ENCODE results near the gene EPHA6.

EPHA6 gene

GRCh38 chr3:97277708-97278107 is 463.3 kb downstream of the EPHA6 start:
- DNase-seq (ENCODE audit: low read depth): no peak

- DNase-seq (ENCODE audit: low read depth): no peak
Measured at GRCh38 chr3:97278506-97278905, 464.1 kb downstream of the EPHA6 start.

- no peak for DNase-seq (ENCODE audit: low read depth)
Measured at GRCh38 chr3:97291901-97292300, 477.5 kb downstream of the EPHA6 start.

DNA sequence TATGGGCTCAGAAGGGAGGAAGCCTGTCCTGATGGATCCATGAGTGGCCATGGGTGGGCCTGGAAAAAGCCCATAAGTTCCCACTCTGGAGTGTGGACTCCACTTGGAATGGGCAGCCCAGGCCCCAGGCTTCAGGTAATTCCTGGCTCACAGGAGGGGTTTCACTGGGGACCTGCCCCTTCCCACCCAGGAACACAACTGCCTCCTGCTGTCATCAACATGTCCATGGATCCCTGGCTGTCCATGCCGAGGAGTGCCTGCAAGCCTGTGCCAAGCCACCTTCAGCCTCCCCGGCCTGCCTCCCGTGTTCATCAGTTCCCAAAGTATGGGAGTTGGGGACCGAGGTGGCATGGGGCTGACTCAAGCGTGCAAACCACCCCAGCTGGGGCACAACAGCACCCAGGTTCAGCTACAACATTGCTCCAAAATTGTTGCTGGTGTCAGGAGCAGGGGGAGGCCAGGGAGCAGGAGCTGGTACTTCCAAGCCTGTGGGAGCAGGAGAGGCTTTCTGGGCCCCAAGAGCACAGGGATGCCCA is 479.3 kb downstream of the EPHA6 start:
- no peak for DNase-seq (ENCODE audit: low read depth)

DNA sequence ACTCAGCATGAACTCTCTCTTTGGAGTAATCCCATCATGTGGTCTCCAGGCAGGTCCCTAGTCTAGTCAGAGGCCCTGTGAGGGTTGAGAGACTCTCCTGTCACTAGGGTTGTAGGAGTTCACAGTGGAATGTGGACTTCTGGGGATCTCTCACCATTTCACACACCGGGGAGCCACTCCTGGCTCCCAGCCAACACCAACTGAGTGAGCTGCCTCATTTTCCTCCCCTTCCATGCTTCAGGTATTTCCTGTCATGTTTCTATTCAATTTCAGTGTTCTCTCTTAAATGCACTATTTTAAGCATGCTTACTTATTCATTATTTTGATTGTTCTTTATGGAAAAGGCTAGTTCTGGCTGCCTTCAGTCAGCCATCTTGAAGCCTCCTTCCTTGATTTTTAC is 482.6 kb downstream of the EPHA6 start:
- no peak for DNase-seq (ENCODE audit: low read depth)

DNA sequence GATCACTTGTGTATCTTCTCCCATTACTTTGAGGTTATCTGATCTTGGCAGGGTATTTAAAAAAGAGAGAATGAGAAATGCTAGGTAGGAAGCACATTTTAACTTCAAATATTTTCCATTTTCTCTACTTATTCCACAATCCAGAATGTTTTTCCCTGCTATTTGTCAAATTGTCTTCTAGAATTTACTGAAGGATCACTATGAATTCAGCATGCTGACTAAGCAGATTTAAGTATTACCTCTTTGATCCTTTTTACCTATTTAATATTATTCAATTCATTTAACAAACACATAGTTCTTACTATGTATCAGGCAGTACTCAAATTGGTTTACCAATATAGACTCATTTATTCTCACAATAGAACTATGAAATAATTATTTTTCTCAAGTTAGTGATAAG is 486.7 kb downstream of the EPHA6 start:
- no peak for DNase-seq (ENCODE audit: low read depth)

- no peak for DNase-seq (ENCODE audit: low read depth)
Measured at GRCh38 chr3:97306226-97306625, 491.8 kb downstream of the EPHA6 start.

- no peak for DNase-seq (ENCODE audit: low read depth)
Measured at GRCh38 chr3:97338375-97338774, 524.0 kb downstream of the EPHA6 start.

- no peak for DNase-seq (ENCODE audit: low read depth)
Measured at GRCh38 chr3:97340940-97341339, 526.5 kb downstream of the EPHA6 start.

DNA sequence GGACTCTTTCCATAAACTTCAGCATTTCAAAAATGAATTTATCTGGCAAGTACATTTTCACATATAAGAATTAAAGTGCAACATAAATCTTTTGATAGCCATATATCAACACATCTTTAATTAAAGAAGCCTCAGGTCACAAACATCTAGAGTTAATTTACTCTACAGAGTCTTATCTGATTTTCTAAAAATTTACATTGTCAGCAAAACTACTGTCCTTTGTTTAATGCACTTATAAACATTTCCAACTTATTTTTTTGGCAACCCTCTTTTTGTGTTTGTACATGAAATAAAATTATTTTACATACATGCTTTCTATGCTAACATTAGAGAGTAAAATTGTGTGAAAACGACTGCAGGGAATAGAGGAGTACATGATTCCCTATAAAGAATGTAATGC is 533.4 kb downstream of the EPHA6 start:
- no peak for DNase-seq (ENCODE audit: low read depth)

- no peak for DNase-seq (ENCODE audit: low read depth)
Measured at GRCh38 chr3:97350971-97351370, 536.6 kb downstream of the EPHA6 start.

- no peak for DNase-seq (ENCODE audit: low read depth)
Measured at GRCh38 chr3:97353176-97353575, 538.8 kb downstream of the EPHA6 start.

GRCh38 chr3:97359977-97360376 is 545.6 kb downstream of the EPHA6 start:
- no peak for DNase-seq (ENCODE audit: low read depth)

DNA sequence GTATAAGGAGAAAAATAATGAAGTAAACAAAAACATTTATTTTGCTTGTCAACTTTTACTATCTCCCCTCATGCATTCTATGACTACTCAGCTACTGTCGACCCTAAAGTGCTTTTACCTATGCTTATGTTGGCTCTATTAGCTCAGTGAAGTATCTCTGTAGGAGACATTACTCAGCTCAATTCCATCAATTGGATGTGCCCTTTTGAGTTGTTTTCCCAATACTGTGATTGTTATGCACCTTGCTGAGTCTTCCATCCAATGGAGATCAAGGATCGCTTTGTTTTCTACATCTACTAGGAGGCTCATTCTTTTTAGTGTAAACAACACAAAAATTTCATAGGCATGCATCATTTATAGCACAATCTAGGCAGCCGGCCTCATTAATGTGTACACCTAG is 546.4 kb downstream of the EPHA6 start:
- no peak for DNase-seq (ENCODE audit: low read depth)

DNA sequence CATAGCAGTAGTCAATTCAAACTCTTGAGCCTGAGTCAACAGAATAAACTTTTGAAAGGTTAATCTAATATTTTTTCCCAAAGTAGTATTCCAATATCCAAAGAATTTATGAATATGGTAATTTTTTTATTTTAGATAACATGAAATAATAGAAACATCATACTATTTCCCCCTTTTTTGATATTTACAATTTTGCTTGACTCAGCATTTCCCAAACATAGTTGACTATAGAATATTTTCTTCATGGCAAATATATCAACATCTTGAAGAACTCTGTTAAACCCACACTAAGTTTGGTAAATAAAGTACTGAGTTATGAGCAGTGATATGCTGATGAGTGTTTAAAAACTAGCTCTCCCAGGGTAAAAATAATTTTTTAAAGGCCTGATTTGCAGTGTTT is 570.2 kb downstream of the EPHA6 start:
- DNase-seq (ENCODE audit: low read depth): no peak

DNA sequence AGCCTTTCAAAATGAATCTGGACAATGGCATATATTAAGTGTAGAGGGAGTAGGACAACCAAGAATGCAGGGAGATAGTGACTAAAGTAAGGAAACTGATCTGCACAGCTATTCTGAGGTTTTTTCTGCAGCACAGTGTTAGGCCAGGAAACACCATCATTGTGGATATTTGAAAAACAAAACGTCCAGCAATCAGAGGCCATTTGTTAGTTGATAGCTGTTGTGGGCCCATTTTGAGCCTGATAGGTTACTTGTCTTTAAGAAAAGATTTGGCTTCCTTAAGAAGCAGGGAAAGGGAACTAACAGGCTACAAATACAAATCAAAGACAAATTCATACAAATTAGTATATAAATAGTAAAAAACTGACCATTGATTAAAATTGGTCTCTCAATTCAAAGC is 574.4 kb downstream of the EPHA6 start:
- DNase-seq (ENCODE audit: low read depth): no peak

DNA sequence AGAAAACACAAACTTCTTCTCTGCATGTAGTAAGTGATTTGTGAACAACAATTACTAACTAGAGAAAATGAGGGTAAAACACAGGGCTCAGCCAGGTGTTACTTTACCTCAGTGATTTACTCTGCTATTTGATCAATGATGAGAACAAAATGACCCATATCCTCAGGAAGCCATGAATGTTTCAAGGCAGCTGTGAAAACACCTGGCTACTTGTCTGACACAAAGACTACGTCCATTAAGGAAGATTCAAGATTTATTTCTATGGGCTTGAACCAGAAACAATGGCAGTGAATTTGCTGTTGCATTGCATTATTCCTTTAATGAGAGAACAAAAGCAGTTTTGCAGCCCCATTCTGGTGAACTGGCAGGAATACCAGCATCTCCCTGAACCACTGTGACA is 575.5 kb downstream of the EPHA6 start:
- no peak for DNase-seq (ENCODE audit: low read depth)

DNA sequence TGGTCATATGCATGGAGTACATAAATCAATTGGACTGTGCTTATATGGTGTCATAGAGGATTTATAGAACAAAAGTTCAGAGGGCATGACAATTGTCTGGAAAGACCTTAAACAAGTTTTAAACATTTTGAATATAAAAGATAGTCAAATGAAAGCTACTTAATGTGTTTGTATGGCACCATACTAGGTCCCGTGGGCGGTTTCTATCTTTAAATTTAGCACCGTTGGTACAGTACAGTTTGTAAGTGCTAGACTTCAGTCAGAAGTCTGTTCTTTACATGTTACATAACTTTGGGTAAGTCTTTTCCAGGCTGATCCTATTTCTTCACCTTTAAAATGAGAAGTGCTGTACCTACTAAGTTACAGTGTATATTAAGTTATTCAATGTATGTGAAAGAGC is 576.8 kb downstream of the EPHA6 start:
- DNase-seq (ENCODE audit: low read depth): no peak

- DNase-seq (ENCODE audit: low read depth): no peak
Measured at GRCh38 chr3:97409612-97410011, 595.2 kb downstream of the EPHA6 start.

DNA sequence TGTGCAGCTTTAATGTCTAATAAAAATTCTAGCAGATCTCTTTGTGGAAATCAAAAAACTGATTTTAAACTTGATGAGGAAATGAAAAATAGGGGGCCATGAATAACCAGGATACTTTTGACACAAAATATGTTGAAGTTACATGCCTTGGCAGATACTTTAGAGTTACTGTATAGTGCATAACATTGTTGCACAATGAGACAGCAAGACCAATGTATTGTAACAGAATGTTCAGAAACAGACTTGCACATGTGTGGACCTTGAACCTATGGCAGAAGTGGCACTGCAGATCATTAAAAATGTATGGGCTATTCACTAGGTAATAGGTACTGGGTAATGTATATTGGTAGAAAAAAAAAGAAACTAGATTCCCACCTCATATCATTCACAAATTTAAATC is 607.2 kb downstream of the EPHA6 start:
- no peak for DNase-seq (ENCODE audit: low read depth)

- DNase-seq (ENCODE audit: low read depth): no peak
Measured at GRCh38 chr3:97425002-97425401, 610.6 kb downstream of the EPHA6 start.

- DNase-seq (ENCODE audit: low read depth): no peak
Measured at GRCh38 chr3:97430601-97431000, 616.2 kb downstream of the EPHA6 start.

- no peak for DNase-seq (ENCODE audit: low read depth)
Measured at GRCh38 chr3:97432914-97433313, 618.5 kb downstream of the EPHA6 start.

DNA sequence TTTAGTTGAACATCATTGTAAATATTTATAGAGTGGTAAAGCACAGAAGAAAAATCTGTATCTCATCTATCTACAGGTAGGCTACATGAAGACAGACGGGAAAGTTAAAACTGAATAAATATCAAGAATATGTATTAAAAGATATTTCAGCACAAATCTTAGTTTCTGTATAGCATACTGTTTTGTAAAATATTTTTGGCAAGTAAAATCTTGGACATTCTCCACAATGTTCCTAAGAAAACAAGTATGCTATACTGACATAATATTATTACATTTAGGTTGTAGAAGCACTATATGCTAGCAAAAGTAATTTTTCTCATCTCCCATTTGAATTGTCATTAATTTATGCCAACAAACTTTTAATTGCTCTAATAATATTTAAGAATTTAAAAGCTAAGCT is 623.7 kb downstream of the EPHA6 start:
- DNase-seq (ENCODE audit: low read depth): no peak

GRCh38 chr3:97439373-97439772 is 625.0 kb downstream of the EPHA6 start:
- DNase-seq (ENCODE audit: low read depth): no peak
